ENCODE results near the gene RGS6. TPM values are rescaled to one million over a fixed set of nuclear protein-coding genes. Genes with fewer than 3 reads are reported as not detected.
A peak's percentile ranks its signal among the peaks of the same experiment; 100 is the strongest.

RGS6 gene
- total RNA-seq, 1 donor from 2014 or later, result not detected

DNA sequence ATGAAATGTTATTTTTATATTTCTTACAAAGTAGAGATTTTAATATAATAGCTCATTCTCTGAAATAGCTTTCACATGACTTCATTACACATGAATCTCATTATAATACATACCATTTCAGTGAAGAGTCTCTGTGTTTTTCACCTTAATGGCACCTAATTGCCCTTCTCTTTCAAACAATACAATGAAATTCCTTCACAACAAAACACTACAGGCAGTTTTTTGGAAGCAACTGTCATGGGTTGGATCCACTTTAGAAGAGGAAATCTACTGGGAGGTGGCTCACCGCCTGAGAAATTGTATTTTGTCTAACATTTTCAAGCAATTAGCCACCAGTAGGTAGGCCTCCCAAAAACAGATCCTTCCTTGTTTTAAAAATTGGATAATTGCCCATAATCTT is 40.3 kb upstream of the RGS6 start:
- Histone ChIP-seq H3K27me3 (ENCODE audit: control insufficient read depth, insufficient read depth, low read length) (peaks cover 2% of the 10 kb centered on the region), H3K4me3 (ENCODE audit: low read depth, low read length) (no peak overlapping the region), H3K36me3 (ENCODE audit: control insufficient read depth, insufficient read depth, low read length) (no peaks in the 10 kb centered on the region)
- TF ChIP-seq, protein P1, sequence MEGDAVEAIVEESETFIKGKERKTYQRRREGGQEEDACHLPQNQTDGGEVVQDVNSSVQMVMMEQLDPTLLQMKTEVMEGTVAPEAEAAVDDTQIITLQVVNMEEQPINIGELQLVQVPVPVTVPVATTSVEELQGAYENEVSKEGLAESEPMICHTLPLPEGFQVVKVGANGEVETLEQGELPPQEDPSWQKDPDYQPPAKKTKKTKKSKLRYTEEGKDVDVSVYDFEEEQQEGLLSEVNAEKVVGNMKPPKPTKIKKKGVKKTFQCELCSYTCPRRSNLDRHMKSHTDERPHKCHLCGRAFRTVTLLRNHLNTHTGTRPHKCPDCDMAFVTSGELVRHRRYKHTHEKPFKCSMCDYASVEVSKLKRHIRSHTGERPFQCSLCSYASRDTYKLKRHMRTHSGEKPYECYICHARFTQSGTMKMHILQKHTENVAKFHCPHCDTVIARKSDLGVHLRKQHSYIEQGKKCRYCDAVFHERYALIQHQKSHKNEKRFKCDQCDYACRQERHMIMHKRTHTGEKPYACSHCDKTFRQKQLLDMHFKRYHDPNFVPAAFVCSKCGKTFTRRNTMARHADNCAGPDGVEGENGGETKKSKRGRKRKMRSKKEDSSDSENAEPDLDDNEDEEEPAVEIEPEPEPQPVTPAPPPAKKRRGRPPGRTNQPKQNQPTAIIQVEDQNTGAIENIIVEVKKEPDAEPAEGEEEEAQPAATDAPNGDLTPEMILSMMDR (IDR thresholded peaks at IDR 0.05; ENCODE audit: insufficient read depth, low read length, poor library complexity, severe bottlenecking), result no peak
- no peak for DNase-seq (ENCODE audit: low read depth)

DNA sequence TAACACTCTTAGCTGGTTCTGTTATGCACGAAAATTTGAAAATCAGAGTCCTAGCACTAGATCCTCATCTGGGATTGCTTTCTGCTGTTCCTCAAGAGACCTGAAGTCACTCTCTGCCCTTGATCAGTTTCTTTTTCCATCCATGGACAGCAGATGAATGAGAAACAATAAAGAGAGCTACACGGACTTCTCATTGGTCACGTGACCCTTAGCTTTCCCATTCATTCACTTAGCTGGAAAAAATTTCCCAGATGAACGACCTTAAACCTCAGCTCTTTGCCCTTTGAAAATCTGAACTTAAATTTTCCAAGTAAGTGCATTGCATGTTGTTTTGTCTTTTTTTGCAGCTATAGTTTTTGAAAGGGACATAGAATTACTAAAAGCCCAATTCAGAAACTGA is 27.2 kb upstream of the RGS6 start:
- no peaks in the 10 kb centered on the region for H3K36me3 ChIP-seq (ENCODE audit: control insufficient read depth, insufficient read depth, low read length)
- H3K27me3 ChIP-seq (ENCODE audit: control insufficient read depth, insufficient read depth, low read length), result no peaks in the 10 kb centered on the region
- TF ChIP-seq, protein P1 (IDR thresholded peaks at IDR 0.05; ENCODE audit: insufficient read depth, low read length, poor library complexity, severe bottlenecking), result no peak

DNA sequence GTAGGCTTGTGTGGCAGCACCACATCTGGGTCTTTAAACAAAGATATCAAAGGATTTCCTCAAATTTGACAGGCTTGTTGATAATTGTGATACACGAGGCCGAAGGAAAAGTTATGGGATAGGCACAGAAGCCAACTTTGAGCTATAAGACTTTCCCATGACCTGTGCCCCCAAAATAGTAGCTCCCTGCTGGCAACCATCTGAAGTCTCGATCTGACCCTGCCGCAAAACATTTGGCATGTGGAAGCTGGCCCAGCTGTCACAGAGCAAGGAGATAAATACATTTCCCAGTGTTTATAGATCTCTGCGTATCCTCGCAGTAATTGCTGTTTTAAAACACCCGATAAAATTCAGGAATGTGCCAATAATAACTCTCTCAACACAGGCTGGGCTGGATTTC is 26.4 kb upstream of the RGS6 start:
- H3K27me3 ChIP-seq (ENCODE audit: control insufficient read depth, insufficient read depth, low read length), result no peaks in the 10 kb centered on the region

More for the DNA sequence above, 27.2 kb upstream of the RGS6 start:
- no peak overlapping the region for H3K4me3 ChIP-seq (ENCODE audit: low read depth, low read length)
- no peak for DNase-seq (ENCODE audit: low read depth)

DNA sequence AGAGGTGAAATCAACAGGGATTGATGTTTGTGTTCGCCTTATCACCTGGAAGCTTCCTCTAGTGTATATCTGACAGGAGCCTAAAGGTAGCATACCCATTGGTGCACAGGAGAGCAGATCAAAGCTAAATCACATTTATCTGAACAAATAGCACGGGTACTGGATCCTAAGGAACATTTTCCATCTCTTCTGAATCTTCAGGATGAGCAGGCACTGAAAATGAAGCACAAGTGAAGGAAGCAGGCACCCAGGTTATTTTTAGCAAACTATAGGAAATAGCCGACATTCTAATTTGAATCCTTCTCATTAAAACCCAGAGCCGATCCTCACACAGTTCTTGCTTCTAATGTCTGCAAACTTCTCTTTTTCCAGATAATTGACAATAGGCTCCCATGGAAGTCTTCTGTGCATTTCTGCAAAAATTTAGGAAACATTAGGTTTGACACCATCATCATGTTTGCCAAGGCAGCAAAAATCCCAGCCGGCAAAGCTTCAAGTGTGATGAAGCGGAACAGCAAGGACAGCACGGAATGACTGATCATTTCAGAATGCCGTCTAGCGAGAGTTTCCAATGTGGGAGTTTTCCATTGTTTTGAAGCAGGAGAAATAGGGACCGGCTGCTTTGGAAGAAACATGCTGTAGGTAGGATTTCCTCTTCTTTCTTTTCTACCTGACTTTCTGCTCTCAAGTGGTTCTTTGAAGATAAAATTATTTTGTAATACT is 24.3 kb upstream of the RGS6 start:
- DNase-seq (ENCODE audit: low read depth), result peak; percentile 19
- Histone ChIP-seq H3K36me3 (ENCODE audit: control insufficient read depth, insufficient read depth, low read length) (no peaks in the 10 kb centered on the region), H3K27me3 (ENCODE audit: control insufficient read depth, insufficient read depth, low read length) (no peaks in the 10 kb centered on the region), H3K4me3 (ENCODE audit: low read depth, low read length) (no peak overlapping the region)
- TF ChIP-seq, protein P1 (IDR thresholded peaks at IDR 0.05; ENCODE audit: insufficient read depth, low read length, poor library complexity, severe bottlenecking), result no peak

More for the DNA sequence above, 26.4 kb upstream of the RGS6 start:
- TF ChIP-seq, protein P1 (IDR thresholded peaks at IDR 0.05; ENCODE audit: insufficient read depth, low read length, poor library complexity, severe bottlenecking), result no peak
- Histone ChIP-seq H3K36me3 (ENCODE audit: control insufficient read depth, insufficient read depth, low read length) (no peaks in the 10 kb centered on the region), H3K4me3 (ENCODE audit: low read depth, low read length) (no peak overlapping the region)
- DNase-seq (ENCODE audit: low read depth), result no peak

DNA sequence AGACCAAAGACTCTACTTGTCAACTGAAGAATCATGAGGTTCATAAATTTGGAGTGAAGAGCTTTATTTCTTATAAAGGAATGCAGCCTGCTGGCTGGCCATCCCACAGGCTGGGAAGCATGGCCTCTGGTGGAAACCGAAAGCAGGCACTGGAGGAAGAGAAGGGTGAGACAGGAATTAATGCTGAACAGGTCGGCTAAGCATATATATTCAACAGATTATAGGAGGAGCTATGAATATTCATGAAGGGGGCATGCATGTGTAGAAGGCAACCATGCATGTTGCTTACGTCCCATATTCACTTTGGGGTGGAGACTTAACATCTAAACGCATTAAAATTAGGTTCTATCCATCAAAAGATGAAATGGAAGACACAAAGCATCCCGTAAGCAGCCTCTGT is 20.6 kb upstream of the RGS6 start:
- TF ChIP-seq, protein P1 (IDR thresholded peaks at IDR 0.05; ENCODE audit: insufficient read depth, low read length, poor library complexity, severe bottlenecking), result no peak
- DNase-seq (ENCODE audit: low read depth), result no peak
- no peak overlapping the region for H3K4me3 ChIP-seq (ENCODE audit: low read depth, low read length)
- H3K27me3 ChIP-seq (ENCODE audit: control insufficient read depth, insufficient read depth, low read length), result no peaks in the 10 kb centered on the region
- H3K36me3 ChIP-seq (ENCODE audit: control insufficient read depth, insufficient read depth, low read length), result no peaks in the 10 kb centered on the region

DNA sequence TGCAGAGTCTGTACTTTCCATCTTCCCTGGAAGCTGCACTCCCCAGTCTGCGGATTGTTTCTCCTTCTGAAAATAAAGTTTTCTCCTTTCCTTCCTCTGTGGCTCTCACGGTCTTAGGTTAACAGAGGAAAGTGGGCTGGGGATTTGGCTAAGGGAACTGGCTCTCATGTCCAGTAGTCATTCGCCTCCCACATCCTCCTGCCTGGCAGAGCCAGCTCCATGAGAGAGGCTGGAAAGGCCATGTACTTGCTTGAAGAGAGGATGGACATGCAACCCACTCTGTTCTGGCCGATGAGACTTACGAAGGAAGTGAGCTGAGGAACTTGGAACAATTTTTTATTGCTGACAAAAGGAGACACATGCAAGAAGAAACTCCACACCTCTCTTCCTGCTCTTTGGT is 18.9 kb upstream of the RGS6 start:
- TF ChIP-seq, protein P1 (IDR thresholded peaks at IDR 0.05; ENCODE audit: insufficient read depth, low read length, poor library complexity, severe bottlenecking), result no peak
- no peak overlapping the region for H3K4me3 ChIP-seq (ENCODE audit: low read depth, low read length)
- no peaks in the 10 kb centered on the region for H3K27me3 ChIP-seq (ENCODE audit: control insufficient read depth, insufficient read depth, low read length)
- H3K36me3 ChIP-seq (ENCODE audit: control insufficient read depth, insufficient read depth, low read length), result no peaks in the 10 kb centered on the region
- DNase-seq (ENCODE audit: low read depth), result no peak
